HG02840 (cell line): ENCODE data around the gene LSM7.
"Not testable (repeated sequence)": the region's sequence is repeated elsewhere in the genome, so short reads cannot be mapped to it uniquely, and the experiment has no call there.

Experiments used
- ATAC-seq: cut with Tn5 transposase; IDR thresholded peaks from one replicate; pipeline ENCODE4 v1.9.1; 2021; ENCODE audit warnings: mild to moderate bottlenecking, moderate library complexity, moderate number of reproducible peaks; ENCODE audit not compliant: unreplicated experiment, low FRiP score

LSM7 gene

DNA sequence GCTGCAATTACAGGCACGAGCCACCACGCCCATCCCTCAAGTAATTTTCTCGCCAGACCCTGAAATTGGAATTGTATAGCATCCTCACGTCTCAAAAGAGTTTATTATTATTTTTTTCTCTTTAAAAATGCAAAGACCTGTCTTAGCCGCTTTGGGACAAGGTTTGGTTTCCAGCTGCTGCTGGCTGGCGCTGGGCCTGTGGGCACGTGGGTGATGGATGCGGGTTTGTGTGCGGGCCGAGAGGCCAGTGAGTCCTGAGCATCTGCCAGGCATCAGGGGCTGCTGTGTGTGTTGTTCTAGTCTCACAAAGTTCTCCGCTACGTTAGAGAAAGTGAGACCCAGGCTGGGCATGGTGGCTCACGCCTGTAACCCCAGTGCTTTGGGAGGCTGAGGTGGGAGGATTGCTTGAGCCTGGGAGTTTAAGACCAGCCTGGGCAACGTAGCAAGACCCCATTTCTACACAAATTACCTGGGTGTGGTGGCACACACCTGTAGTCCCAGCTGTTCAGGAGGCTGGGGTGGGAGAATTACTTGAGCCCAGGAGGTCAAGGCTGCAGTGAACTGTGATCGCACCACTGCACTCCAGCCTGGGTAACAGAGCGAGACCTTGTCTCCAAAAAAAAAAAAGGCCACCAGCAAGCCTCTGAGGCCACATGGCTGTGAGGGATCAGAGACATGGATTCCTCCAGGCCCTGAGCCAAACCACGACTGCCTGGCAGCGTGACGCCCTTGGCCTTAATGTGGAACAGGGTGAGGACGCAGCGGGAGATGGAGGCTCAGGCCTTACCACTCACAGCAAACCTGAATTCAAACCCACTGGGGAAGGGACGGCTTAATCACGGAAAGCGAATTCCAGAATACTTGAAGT is 27.0 kb upstream of the LSM7 start:
- ATAC-seq, result no peak

DNA sequence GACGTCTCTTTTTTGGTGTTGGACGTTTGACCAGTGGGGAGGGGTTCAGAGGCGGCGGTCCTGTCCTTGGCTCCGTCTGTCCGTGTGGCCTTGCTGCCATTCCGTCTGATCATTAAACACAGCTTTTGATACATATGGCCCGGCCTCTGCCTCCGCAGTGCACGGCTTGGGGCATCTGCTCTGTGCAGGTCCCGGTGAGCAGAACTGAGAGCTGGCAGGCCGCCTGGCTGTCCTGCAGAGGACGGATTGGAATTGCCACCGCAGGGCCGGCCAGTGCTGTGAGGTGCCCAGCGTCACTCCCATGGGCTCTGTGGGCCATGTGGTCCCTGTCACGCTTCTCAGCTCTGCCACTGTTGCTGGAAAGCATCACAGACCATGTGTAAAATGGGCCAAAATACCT is 26.3 kb upstream of the LSM7 start:
- no peak for ATAC-seq

DNA sequence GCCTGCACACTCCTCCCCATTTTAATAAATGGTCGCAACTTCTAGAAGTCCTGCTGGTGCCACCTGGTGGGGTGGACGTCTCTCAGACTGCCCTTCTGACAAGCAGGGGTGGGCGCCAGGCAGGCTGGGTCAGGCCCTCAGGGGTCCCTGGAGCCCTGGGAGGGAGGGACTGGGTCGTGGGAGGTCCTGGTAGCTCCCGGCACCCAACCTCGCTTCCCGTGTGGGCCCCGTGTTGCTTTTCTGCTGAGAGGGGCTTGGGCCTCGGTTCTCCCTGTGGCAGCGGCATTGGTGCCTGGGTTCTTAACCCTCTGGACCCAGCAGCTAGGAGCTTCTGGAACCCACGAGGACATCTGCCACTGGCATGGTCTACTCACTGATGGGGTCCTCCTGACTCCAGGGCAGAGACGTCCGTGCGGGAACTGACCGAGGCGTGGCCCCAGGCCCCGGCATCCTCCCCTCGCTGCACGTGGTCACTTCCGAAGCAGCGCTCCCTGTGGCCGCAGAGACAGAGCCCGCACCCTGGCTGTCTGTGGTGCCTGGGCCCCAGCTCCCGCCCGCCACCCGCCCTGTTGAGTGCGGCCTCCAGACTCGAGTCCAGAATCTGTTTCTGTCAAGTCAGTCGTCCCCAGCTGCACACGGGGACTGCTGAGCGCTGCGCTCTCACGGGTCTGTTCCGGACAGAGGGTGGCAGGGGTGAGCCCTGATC is 25.7 kb upstream of the LSM7 start:
- no peak for ATAC-seq

DNA sequence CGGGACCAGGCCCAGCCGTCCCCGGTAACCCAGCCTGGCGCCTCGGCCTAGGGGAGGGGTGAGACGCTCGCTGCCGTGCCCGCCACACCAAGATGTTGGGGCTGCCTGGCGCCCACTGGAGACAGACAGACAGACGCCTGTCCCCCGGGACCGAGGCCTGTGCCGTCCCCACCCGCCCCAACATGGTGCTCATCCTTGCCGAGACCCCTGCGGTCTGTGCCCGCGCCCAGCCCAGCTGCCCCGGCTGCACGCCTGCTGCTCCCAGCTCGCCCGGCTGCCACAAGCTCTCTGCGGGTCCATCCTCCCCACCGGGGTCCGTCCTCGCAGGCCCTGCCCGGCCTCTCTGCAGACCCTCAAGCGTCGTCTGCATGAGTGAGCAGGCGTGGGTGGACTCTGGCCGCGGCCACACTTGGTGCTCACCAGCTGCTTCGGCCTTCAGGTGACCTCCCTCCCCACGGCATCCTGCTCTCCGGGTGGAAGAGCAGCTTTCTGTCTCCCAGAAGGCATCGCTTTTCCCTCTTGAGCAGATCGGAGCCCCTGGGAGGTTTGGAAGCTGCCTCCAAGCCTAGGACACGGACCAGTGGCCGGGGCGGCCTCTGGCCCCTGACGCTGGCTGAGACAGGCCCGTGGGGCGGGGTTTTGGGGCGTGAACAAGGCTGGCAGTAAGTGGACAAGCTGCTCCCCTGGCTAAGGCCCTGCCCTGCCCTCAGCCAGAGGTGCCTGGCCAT is 24.9 kb upstream of the LSM7 start:
- no peak for ATAC-seq

DNA sequence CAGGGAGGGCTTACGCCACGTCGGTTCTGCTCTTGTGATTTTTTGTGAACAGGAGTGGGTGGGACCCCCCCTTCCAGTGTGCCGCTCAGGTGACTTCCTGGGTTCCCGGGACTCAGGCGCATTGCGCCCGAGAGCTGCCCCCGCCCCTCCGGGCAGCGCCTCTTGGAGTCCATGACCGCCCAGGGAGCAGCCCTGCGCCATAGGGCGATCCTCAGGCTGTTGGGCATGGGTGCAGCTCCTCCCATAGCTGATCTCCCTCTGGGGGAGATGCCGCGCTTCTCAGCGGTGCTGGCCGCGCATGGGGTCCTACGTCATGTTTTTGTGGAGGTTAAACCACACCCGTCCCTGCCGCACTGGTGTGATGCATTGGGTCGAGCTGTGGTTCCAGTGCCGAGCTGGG is 23.7 kb upstream of the LSM7 start:
- no peak for ATAC-seq

DNA sequence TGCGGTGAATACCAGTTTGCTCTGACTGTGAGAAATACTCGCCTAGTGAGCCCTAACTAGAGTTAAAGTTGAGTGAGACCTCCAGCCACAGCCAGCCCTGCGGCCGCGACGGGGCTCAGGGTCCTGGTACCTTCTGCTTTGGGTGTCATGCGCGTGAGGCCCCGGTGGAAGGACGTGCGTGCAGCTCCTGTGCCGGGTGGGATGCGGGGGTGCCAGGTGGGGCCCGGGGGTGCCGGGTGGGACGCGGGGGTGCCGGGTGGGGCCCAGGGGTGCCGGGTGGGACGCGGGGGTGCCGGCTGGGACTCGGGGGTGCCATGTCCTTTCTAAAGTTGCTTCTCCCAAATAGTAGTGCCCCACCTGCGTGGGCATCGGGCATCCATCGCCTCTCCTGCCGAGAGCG is 23.2 kb upstream of the LSM7 start:
- no peak for ATAC-seq

DNA sequence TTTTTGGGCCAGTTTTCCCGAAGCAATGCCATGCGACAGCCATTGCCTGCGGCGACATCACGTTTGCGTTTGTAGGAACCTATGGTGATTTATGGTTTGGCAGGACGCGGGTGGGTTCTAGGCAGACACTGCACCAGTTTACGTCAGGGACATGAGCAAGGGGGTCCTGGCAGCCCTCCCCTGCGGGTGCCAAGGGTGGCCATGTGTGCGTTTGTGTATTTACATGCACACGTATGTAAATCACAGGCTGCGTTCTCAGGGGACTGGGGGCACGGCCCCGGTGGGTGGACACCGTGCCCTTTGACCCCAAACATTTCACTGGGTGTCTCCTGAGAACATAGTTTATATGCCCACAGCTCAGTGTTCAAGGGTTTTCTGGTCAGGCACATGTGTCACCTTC is 22.3 kb upstream of the LSM7 start:
- no peak for ATAC-seq

DNA sequence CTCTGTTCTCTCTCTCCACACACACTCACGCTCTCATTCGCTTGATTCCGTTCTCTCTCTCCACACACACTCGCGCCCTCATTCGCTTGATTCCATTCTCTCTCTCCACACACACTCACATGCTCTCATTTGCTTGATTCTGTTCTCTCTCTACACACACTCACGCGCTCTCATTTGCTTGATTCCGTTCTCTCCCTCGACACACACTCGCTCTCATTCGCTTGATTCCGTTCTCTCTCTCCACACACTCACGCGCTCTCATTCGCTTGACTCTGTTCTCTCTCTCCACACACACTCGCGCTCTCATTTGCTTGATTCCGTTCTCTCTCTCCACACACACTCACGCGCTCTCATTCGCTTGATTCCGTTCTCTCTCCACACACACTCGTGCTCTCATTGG is 21.4 kb upstream of the LSM7 start:
- not testable (repeated sequence) for ATAC-seq

DNA sequence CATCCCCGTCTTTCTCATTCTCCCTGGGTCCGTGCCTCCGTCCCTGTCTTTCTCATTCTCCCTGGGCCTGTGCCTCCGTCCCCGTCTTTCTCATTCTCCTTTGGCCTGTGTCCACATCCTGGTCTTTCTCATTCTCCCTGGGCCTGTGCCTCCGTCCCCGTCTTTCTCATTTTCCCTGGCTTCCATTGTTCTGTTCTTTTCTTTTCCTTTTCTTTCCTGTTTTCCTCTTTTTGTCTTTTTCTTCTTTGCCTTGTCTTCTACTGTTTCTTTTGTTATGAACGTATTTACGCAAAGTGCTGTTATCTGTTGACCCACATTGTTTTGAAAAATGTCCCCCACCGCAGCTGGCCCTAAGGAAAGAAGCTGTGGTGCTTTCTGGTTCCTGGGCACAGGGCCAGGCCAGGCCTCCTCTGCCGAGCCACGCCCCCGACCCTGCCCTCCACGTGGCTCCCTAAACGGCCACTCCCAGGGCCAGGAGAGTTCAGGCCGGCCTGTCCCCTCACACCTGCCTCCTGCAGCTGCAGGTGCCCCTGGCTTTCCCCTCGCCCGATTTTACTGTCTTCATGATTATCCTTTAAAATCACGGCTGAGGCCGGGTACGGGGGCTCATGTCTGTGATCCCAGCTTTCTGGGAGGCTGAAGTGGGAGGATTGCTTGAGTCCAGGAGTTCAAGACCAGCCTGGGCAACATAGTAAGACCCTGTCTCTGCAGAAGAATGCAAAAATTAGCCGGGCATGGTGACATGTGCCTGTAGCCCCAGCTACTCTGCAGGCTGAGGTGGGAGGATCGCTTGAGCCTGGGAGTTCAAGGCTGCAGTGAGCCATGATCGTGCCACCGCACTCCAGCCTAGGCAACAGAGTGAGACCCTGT is 17.6 kb upstream of the LSM7 start:
- no peak for ATAC-seq

DNA sequence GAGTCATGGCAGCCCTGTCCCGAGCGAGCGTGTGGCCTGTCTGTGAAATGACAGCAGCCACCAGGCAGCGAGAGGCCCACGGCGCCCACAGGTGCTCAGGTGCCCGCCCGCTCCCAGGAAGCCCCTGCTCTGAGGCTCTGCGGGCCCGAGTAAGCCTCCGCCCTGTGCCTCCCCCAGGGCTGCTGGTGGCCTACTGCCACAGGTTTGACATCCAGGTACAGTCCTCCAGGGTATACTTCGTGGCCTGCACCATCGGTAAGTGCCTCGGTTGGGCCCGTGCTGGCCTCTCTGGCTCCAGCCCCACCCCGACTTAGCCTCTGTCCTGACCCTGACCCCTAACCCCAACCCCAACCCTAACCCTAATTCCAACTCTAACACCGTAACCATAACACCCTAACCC is 16.7 kb upstream of the LSM7 start:
- ATAC-seq, result no peak

DNA sequence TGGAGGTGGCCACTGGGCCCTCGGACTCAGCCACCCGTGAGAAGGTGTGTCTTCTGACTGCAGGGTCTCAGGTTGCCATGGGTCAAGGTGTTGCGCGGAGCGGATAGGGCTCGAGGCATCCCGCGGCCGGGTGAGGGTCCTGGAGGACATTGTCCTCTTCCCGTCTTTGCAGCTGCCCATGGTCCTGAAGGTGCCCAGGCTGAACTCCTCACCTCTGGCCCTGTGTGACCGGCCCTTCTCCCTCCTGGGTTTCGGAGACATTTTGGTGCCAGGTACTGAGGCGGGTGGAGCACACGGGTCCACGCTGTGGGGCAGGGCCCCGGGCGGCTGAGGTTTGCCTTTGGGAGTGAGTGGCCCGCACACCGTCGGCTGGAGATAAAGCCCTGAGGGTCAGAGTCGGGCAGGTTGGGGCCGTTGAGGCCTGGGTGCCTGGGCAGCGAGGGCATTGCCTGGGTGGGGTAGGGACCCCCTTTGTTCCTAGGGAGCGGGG is 16.0 kb upstream of the LSM7 start:
- no peak for ATAC-seq

DNA sequence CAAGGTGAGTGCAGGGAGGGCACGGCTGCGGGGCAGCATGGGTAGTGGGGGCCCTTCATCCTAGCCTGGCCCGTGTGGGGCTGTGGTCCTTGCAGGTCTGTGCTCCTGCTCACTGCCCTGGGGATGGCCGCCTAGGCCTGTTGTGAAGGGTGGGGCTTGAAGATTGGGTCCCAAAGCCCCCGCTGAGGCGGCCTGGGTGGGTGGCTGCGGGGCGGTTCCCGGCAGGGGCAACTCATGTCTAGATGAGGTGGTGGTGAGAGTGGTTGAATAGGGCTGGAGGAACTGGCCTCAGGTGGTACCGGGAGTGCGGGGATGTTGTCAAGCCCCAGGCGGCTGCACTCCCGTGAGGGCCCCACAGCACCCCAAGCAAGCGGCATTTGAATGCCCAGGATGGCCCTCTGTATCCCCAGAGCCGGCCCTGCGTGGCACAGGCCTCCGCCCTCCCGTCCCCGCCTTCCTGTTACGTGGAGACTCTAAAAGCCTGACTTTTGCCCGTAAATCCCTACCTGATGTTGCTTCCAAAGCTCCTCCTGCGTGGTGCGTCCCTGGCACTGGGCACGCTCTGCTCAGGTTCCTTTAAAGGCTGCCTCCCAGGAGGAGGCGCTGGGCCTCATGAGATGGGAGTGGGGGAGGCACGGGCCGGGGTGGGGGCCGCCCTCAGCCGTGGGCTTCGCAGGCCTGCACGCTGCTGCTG is 15.1 kb upstream of the LSM7 start:
- no peak for ATAC-seq

DNA sequence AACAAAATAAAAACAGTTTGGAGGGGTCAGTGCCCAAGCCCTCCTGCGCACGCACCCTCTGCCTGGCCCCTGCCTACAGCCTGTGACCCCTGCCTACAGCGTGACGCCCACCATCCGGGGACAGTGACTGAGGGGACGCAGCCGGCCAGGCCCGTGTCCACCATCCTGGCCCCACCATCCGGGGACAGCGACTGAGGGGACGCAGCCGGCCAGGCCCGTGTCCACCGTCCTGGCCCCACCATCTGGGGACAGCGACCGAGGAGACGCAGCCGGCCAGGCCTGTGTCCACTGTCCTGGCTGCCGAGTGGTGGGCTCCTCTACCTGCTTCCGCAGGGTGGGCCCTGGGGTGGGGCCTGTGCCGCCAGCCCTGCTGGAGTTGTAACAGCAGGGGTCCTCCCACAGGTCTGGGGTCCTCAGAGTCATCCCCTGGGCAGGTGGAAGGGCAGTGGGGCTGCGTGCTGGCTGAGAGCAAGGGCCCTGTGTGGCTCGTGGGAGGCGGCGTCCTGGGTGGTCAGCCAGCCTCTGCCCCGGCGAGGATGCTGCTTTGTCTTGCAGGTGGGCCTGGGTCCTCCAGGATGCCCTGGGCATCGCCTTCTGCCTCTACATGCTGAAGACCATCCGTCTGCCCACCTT is 14.4 kb upstream of the LSM7 start:
- ATAC-seq, result no peak

DNA sequence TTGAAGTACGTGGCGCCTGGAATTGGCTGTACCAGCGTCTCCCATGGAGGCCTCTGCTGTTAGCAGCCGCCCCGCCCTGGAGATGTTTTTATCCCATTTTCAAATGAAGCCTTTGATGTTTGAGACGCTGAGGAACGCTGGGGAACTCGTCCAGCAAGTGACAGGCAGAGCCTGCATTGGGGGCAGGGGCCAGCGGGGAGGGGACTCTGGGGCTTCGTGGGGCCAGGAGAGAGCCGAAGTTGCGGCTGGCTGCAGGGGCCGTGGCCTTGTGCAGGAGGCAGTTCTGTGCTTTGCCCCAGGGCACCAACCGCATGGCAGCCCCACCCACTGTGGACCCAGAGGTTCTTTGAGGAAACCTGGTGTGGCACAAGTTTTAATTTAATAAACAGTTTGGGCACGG is 13.6 kb upstream of the LSM7 start:
- no peak for ATAC-seq

DNA sequence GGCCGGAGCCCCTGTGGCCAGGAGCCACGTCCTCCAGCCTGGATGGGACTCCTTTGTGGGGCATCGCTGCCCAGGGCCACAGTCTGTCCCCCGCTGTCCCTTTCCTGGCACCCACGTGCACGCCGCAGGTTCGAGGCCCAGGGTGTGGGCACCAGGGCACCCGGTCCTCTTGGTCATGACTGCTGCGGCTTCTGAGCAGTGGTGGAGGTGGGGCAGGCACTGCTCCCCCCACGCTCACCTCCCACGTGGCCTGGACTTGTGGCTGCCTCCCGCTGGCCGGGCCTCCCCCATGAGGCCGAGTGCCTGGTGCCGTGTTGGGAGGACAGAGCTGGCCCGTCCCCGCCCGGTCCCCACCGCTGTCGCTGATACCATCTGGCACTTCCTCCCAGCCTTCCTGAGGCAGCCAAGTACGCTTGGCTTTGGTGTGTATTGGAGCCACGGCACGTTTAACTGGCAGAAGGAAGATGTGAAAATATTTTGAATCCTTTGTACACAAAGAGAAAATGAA is 12.9 kb upstream of the LSM7 start:
- ATAC-seq, result no peak

DNA sequence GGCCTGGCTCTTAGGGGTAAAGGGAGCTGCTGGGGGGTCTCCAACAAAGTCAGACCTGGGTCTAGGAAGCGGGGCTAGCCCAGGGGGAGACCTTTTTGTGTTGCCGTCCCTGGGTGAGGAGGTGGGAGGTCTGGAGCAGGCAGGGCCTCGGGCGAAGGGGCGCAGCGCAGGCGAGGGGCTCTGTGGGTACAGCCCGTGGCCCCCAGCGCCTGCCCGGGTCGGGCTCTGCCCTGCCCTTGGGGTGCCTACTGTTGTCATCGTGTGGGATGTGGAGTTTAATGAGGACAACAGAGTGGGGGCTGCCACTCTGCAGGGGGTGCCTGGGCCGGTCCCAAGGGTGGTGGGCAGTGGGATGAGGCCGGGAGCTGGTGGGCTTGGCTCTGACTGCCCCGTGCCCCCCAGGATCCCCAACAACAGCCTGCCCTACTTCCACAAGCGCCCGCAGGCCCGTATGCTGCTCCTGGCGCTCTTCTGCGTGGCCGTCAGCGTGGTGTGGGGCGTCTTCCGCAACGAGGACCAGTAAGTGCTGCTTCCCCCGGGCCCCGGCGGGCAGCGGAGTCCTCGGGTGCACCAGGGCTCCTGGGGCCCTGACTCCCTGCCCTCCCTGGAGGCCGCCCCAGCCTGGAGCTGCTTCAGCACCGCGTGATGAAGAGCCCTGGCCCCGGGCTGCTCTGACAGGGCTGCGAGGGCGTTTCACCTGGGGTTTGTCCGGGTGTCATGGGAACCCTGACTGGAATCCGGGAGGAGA is 12.3 kb upstream of the LSM7 start:
- no peak for ATAC-seq

DNA sequence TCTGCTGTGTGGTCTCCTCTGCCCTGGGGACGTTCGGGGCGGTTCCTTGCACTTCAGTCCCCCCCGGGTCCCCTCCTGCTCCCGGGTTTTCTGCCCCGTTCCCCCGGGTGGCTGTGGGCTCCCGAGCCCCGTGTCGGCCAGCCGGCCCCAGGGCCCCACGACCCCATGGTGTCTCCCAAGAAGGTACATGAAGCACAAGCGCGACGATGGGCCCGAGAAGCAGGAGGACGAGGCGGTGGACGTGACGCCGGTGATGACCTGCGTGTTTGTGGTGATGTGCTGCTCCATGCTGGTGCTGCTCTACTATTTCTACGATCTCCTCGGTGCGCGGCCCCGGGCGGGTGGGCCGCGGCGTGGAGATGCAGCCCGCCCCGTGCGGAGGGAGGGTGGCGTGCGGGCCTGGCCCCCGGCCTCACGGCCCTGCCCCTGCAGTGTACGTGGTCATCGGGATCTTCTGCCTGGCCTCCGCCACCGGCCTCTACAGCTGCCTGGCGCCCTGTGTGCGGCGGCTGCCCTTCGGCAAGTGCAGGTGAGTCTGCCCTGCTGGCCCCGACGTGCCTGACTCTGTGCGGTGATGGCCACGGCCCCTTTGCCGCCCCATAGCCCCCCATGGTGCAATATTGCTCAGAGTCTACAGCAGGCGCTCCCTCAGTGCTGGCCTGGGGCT is 11.4 kb upstream of the LSM7 start:
- no peak for ATAC-seq
